HG03460 (cell line): ENCODE results near the gene EYA2.
"Not testable (repeated sequence)": the region's sequence is repeated elsewhere in the genome, so short reads cannot be mapped to it uniquely, and the experiment has no call there.

Source experiments
- ATAC-seq: cut with Tn5 transposase; IDR thresholded peaks from one replicate; pipeline ENCODE4 v1.9.1; 2021; ENCODE audit not compliant: unreplicated experiment

EYA2 gene

DNA sequence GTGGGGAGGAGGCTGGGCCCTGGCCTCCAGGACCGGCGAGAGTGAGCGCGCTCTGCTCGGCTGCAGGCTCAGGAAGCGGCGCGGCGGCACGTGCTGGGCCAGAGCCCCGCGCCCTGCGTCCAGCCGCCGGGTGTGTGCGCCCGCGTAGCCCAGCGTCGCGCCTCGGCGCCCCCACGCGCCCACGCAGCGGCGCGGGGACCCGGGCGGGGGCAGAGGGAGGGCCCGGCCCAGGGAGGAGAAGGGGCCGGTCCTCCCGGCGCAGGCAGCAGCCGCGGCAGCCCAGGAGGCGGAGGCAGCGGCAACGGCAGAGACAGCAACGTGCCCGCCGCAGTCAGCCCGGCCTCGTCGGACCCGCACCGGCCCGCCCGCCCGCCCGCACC lies at the start of gene EYA2:
Gene EYA2 (plus strand): TSS at position 265 of the 380 bp plus-strand sequence. CDS start 95,168 bp downstream, outside the sequence.
- ATAC-seq: no peak

- ATAC-seq: no peak
Measured at GRCh38 chr20:46844965-46845364, 49.7 kb upstream of the EYA2 start.

DNA sequence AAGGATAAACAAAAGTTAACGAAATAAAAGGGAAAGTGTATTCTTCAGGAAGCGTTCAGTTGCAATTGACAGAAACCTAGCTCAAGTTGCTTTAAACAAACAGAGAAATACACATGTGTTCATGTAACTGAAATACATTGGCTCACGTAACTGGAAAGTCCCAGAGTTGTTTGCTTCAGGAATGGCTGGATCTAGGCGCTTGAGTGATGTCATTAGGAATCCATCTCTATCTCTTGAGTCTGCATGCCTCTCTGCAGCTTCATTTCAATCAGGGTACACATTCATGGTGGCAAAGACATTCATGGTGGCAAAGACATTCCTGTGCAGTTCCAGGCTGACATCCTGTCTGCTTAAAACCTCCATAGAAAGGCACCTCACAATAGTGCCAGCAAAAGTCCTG lies 45.4 kb upstream of the EYA2 start:
- ATAC-seq: no peak

- ATAC-seq: no peak
Measured at GRCh38 chr20:46849751-46850150, 44.9 kb upstream of the EYA2 start.

DNA sequence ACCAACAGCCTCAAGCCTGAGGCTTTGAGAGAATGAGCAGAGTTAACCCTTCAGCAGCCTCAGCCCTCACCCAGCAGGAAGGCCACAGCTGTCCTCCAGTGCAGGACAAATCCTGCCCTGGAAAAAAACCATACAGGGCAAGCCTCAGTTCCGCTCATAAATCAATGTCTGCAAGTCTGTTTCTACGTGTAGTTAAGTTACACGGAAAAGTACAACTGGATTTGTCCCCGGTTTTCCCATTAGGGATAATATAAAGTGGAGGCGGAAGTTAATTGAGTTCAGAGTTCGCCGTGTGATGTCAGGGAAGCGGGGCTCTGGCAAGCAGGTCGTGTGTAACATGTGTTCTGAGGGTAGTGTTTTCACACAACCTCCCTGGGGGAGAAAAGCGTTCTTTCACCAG lies 44.2 kb upstream of the EYA2 start:
- no peak for ATAC-seq

- no peak for ATAC-seq
Measured at GRCh38 chr20:46850896-46851295, 43.7 kb upstream of the EYA2 start.

GRCh38 chr20:46851746-46852145 lies 42.9 kb upstream of the EYA2 start:
- no peak for ATAC-seq

DNA sequence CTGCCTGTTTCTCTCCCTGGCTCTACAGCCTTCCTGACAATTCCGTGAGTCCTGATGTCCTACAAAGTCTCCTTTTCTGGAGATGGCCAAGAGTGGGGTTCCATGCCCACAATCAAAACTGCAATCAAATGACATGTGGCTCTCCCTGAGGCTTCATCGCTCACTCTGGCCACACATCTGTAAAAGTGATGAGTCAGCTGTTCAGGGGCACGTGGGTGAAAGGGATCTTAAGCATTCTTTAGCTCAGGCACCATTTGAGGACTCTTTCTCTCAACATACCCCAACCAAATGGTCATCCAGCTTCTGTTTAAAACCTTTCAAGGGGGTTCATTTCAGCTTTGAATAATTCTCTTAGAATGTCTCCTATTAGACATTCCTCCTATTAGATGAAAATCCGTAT lies 42.3 kb upstream of the EYA2 start:
- ATAC-seq: no peak

DNA sequence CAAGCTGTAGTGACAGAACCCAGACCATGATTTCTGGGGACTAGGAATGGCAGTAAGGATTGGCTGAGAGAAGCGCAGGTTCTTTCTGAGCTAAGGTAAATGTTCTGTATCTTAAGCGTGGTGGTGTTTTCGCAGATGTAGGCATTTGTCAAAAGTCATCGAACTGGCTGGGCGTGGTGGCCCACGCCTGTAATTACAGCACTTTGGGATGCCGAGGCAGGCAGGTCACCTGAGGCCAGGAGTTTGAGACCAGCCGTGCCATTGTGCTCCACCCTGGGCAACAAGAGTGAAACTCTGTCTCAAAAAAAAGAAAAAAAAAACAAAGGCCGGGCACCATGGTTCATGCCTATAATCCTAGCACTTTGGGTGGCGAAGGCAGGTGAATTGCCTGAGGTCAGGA lies 40.7 kb upstream of the EYA2 start:
- no peak for ATAC-seq

- no peak for ATAC-seq
Measured at GRCh38 chr20:46857061-46857831, 37.4 kb upstream of the EYA2 start.

- ATAC-seq: no peak
Measured at GRCh38 chr20:46865824-46866223, 28.8 kb upstream of the EYA2 start.

DNA sequence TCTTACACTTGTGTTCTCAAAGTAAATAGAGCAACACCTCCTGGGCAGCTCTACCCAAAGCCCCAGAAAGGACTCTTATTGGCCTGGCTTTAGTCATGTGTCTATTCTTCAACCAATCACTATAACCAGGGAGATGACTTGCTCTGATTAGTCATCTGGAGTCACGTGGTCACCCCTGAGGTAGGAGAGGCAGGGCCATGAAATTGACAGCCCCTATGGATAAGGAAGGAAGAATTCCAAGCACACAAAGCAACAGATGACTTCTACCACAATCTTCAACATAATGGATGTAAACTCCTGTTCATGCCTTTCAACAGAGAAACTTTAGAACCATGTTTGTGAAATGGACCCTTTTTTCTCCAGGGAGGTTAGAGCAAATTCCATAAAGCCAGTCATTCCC lies 24.6 kb upstream of the EYA2 start:
- no peak for ATAC-seq

DNA sequence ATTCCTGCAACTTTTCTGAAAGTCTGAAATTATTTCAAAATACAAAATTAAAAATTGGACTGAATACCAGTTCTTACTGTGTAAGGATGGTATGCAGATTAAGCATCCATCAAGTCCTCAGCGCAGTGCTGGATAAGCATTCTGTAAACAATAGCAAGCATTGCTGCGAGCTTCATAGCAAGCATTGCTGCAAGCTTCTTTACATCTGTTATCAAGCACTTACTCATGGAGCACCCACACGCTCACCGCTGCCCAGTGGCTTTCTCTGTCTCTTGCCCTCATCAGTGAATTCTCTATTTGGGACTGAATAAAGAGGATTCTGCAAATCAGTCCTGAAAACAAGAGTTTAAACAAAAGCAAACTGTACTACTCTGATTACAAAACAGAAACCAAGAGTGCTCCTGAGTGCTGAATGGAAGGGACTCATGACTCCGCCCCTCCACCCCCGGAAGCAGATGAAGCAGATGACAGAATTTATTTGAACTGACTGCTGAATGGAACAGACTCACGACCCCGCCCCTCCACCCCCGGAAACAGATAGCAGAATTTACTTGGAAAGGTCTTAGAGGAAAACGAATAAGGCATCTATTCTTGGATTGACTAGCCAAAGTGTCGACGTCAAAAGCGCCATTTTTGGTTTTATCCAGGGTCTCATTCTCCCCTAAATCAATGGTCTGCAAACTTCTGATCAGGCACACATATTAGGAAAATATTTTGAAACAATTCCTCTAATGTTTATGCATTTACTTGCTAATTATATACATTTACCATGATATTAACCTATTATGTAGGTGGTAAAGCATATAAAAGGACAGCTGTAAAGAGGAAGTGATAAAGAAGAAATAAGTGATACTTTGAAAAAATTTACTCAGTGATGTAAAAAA lies 22.1 kb upstream of the EYA2 start:
- ATAC-seq: no peak

DNA sequence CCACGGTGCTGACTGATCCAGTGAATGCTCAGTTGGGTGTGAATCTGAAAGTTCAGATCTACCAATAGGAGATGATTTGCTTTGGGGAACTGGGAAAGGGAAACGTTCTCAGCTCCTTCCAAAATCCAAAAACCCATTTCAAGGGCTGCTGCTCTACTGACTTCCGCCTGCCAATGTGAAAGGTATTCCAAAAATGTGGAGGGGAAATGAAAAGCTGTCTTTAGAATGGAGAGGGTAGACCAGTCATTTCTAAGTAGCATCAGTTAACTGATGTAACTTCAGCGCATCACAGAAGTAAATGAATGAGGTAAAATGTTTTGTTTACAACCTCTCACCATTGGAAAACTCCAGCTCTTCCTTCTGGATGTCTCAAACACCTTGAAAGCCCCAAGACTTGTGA lies 19.6 kb upstream of the EYA2 start:
- no peak for ATAC-seq

DNA sequence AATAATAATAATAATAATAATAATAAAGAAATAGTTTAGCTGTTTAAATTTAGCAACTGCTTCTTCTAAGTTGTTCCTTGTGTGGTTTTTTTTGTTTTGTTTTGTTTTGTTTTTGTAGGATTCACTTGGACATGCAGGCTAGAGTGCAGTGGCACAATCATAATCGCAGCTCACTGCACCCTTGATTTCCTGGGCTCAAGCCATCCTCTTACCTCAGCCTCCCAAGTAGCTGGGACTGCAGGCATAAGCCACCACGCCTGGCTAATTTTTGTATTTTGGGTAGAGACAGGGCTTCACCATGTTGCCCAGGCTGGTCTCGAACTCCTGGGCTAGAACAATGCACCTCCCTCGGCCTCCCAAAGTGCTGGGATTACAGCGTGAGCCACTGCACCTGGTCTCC lies 15.3 kb upstream of the EYA2 start:
- no peak for ATAC-seq

GRCh38 chr20:46879963-46880362 lies 14.7 kb upstream of the EYA2 start:
- ATAC-seq: not testable (repeated sequence)

DNA sequence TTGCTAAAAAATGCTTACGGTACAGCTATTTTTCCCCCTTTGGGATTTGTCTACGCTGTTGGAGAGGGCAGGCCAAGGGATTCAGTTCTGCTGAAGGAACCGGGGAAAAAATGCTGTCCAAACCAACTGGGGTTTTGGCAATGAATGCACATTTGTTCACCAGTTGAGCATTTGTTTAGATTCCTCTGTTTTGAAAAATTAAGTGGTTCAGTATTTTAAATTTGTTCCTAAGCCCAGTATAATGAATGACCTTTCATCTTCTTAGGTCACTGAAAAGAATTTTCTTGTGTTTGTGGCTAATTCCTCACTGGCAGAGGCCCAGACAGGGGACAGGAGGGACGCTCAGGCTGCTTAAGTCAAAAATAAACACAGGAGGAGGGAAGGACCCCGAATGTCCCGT lies 10.8 kb upstream of the EYA2 start:
- ATAC-seq: no peak

GRCh38 chr20:46890682-46891081 lies 4.0 kb upstream of the EYA2 start:
- ATAC-seq: no peak

DNA sequence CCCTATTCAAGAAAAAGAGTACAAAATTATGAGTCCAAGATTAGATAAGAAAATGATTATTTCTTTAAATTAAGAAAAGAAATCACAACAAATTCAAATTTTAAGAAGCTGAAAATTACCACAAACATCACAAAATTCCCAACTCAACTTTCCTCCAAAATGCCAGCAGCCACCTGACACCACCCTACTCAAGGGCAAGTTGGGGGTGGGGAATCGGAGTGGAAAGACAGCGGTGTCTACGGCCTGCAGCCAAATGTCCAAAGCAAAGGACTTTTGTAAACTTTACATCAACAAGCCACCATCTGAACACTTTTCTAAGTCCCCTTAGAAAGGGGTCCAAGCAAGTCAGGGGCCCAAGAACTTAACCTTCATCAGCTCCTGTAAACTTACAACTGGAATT lies 1.6 kb upstream of the EYA2 start:
- no peak for ATAC-seq

- no peak for ATAC-seq
Measured at GRCh38 chr20:46893877-46894578, 615 bp upstream of the EYA2 start.

DNA sequence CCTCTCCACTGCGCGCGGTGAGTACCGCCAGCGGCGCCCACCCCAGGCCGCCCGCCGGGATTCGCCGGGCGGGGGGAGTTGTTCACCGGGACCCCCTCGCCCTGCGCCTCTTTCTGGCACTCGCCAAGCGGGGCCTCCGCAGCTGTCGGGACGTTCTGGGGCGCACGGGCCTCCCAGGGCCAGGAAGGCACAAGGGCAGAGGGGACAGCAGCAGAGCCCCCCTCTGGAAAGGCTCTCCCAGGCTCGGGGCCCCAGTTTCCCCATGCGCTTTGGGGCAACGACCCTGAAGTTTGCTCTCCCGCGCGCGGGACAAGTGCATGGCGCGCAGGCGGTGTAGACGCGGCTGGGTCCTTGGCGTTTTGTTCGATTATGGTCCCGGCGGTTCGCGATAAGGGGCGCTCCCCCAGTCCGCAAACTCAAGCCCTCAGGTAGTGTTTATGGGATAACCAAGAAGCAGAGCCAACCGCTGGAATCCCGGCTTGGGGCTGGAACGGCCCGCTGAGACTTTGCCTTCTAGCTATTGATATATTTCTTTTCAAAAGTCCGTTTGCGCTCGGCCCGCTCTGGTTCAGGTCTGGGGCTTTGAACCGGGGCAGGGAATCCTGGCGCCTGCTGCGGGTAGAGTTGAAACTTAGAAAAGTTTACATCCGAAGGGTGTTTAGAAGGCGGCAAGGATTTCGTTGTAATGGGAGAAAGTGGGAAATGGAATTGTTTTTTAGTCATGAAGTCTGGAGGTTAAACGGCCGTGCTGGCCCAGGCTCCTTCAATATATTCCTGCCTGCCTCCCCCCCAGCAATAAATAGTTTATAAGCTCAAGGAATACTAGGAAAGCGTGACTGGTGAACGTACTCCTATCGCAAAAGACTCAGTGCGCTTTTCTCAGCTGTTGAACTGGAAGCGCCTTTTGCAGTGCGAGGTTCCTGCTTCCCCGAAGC lies 595 bp downstream of the EYA2 start:
- ATAC-seq: no peak
